PC-9 (cell line): Measurements from ENCODE around the gene CDK17. TPM values are rescaled to one million over a fixed set of nuclear protein-coding genes. Genes with fewer than 3 reads are reported as not detected.

ENCODE experiments used
- BruUV-seq: library from RNA; stranded (reverse); fragments of 400-500 nt; replicated peaks from 2 replicates; lab custom pipeline; 2021; lab: Mats Ljungman, UMichigan
- CTCF ChIA-PET: fragments of 300-600 bp; sonication (Branson Sonifier 250); formaldehyde crosslinking; loops from one replicate; lab custom pipeline; 2022; ENCODE audit warnings: antibody characterized with exemption; lab: Charles Lee
- POLR2A ChIA-PET: fragments of 300-600 bp; sonication (Branson Sonifier 250); formaldehyde crosslinking; loops from one replicate; lab custom pipeline; 2022; ENCODE audit warnings: antibody characterized with exemption; ENCODE audit not compliant: unreplicated experiment; lab: Charles Lee
- DNase-seq, 2 experiments: peaks; one replicate each; pipeline versions ENCODE4 v3.0.0 to v3.0.0-alpha.2; 2015 to 2022; ENCODE audit warnings: mixed read lengths in 1 of 2
- H2AFZ ChIP-seq: fragments of 200-600 bp; sonication (generic); 2 replicates; pipeline ENCODE4 v1.8.1; 2017; ENCODE audit warnings: antibody characterized with exemption
- H3F3A ChIP-seq: fragments of 200-600 bp; sonication (generic); 2 replicates; pipeline ENCODE4 v1.8.1; 2017; ENCODE audit warnings: antibody characterized with exemption, mild to moderate bottlenecking, low read depth; ENCODE audit not compliant: insufficient read depth
- H3K27ac ChIP-seq: fragments of 200-600 bp; sonication (generic); 2 replicates; pipeline ENCODE4 v1.6.1; 2016; ENCODE audit warnings: mixed run types
- H3K27me3 ChIP-seq: fragments of 200-600 bp; sonication (generic); 2 replicates; pipeline ENCODE4 v1.6.1; 2016; ENCODE audit warnings: low read depth, mixed run types; ENCODE audit not compliant: insufficient read depth
- H3K36me3 ChIP-seq: fragments of 200-600 bp; sonication (generic); 2 replicates; pipeline ENCODE4 v1.6.1; 2016; ENCODE audit warnings: low read depth, mixed run types
- H3K4me1 ChIP-seq: fragments of 200-600 bp; sonication (generic); replicated peaks from 2 replicates; pipeline ENCODE4 v1.6.1; 2016; ENCODE audit warnings: mixed run types; ENCODE audit not compliant: insufficient read depth
- H3K4me2 ChIP-seq: fragments of 200-600 bp; sonication (generic); 2 replicates; pipeline ENCODE4 v1.6.1; 2017; ENCODE audit warnings: mixed run types
- H3K4me3 ChIP-seq: fragments of 200-600 bp; sonication (generic); 2 replicates; pipeline ENCODE4 v1.6.1; 2016; ENCODE audit warnings: mixed run types
- H3K79me2 ChIP-seq: fragments of 200-600 bp; sonication (generic); 2 replicates; pipeline ENCODE4 v1.6.1; 2017; ENCODE audit warnings: low read depth, mixed run types
- H3K9me2 ChIP-seq: fragments of 200-600 bp; sonication (generic); 2 replicates; pipeline ENCODE4 v1.8.1; 2017; ENCODE audit warnings: mild to moderate bottlenecking; ENCODE audit not compliant: insufficient read depth
- H3K9me3 ChIP-seq: fragments of 200-600 bp; sonication (generic); 2 replicates; pipeline ENCODE4 v1.8.1; 2016; ENCODE audit warnings: low read depth; ENCODE audit not compliant: insufficient read depth
- H4K20me1 ChIP-seq: fragments of 200-600 bp; sonication (generic); 2 replicates; pipeline ENCODE4 v1.8.1; 2017; ENCODE audit not compliant: insufficient read depth
- EZH2 ChIP-seq: fragments of 200-600 bp; sonication (generic); IDR thresholded peaks from 2 replicates; pipeline ENCODE4 v1.8.0; 2017; ENCODE audit warnings: antibody characterized with exemption, low read depth
- intact Hi-C: fragments of 100-400 bp; cut with micrococcal nuclease; formaldehyde crosslinking; loops from one replicate; pipeline ENCODE4 v1.10.0; 2022; ENCODE audit not compliant: unreplicated experiment
- total RNA-seq: library from RNA; stranded (reverse); gene quantifications from 2 replicates; pipeline ENCODE4 v1.2.3, GENCODE V29; 2021
- TF ChIP-seq, protein P1 (sequence below): fragments of 200-600 bp; sonication (generic); conservative IDR thresholded peaks from 2 replicates; pipeline ENCODE4 v1.6.1; 2017; ENCODE audit warnings: mixed run types, antibody characterized with exemption, mild to moderate bottlenecking, moderate library complexity

The CDK17 gene
- total RNA-seq, 1 experiment from 2014 or later = 29.0 TPM

DNA sequence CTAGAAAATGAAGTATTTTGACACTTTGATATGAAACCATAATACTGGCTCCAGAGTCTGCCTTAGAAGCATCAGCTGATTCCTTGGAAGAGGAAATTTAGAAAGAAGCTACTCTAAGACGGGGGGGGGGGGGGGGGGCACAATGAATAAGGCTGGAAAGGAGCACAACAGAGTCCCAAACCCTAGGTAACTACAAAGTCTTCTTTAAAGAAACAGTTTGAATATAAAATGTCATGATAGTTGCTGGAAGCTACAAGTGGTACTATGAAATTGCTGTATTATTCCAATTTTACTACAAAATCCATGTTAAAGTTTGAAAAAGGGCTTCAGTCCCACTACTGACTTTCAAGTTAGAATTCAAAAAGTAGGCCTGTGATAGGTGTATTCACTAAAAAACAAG lies 31.6 kb downstream of the CDK17 start:
- ChIA-PET POLR2A (no interaction called here), CTCF (no interaction called here)
- Histone ChIP-seq H3K4me1 (peaks cover 11% of the 10 kb centered on the region; the same call in 1 of the 2 replicates), H3K9me2 (no peaks in the 10 kb centered on the region), H3K36me3 (no peaks in the 10 kb centered on the region), H3F3A (peaks cover 21% of the 10 kb centered on the region; the same call in 1 of the 2 replicates), H3K4me2 (no peak overlapping the region), H3K4me3 (no peak overlapping the region), H3K27me3 (no peaks in the 10 kb centered on the region), H3K9me3 (peaks cover 11% of the 10 kb centered on the region; the same call in 1 of the 2 replicates), H3K79me2 (peaks cover 95% of the 10 kb centered on the region), H4K20me1 (peaks cover 11% of the 10 kb centered on the region; the same call in 1 of the 2 replicates), H3K27ac (no peak overlapping the region), H2AFZ (no peak overlapping the region)
- TF ChIP-seq, protein P1, sequence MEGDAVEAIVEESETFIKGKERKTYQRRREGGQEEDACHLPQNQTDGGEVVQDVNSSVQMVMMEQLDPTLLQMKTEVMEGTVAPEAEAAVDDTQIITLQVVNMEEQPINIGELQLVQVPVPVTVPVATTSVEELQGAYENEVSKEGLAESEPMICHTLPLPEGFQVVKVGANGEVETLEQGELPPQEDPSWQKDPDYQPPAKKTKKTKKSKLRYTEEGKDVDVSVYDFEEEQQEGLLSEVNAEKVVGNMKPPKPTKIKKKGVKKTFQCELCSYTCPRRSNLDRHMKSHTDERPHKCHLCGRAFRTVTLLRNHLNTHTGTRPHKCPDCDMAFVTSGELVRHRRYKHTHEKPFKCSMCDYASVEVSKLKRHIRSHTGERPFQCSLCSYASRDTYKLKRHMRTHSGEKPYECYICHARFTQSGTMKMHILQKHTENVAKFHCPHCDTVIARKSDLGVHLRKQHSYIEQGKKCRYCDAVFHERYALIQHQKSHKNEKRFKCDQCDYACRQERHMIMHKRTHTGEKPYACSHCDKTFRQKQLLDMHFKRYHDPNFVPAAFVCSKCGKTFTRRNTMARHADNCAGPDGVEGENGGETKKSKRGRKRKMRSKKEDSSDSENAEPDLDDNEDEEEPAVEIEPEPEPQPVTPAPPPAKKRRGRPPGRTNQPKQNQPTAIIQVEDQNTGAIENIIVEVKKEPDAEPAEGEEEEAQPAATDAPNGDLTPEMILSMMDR = no peak
- TF ChIP-seq EZH2 = no peak
- DNase-seq = no peak
- BruUV-seq = no TSS peak
- intact Hi-C loops = no loop called here

DNA sequence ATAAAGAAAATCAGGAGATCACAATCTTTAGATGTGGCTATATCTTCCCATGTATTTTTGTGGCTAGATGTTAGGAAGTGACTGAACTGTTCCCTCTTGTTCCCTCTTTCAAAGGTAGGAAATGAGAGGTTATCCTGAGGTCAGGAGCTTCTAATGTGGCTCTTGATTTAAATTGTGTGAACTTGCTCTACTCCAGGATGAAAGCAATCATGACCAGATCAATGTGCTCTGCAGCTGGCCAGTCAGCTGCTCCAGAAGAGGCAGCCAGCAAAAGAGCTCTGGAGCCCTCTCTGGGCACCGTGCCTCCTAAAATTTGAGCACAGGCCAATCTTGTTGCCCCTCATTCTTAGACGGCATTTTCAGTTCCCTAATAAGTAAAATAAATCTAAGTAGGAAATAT lies 32.0 kb downstream of the CDK17 start:
- POLR2A ChIA-PET = no interaction called here
- H3K27me3 ChIP-seq = no peaks in the 10 kb centered on the region
- peaks cover 11% of the 10 kb centered on the region; the same call in 1 of the 2 replicates for H3K9me3 ChIP-seq
- no peak overlapping the region for H3K4me2 ChIP-seq
- CTCF ChIA-PET = no interaction called here
- no peaks in the 10 kb centered on the region for H3K36me3 ChIP-seq
- no peak for DNase-seq
- H3F3A ChIP-seq = peaks cover 21% of the 10 kb centered on the region; the same call in 1 of the 2 replicates
- H3K4me3 ChIP-seq = no peak overlapping the region
- H3K27ac ChIP-seq = no peak overlapping the region
- no TSS peak for BruUV-seq
- peaks cover 13% of the 10 kb centered on the region; the same call in 1 of the 2 replicates for H3K4me1 ChIP-seq
- no peaks in the 10 kb centered on the region for H3K9me2 ChIP-seq
- H3K79me2 ChIP-seq = peaks cover 95% of the 10 kb centered on the region
- peaks cover 11% of the 10 kb centered on the region; the same call in 1 of the 2 replicates for H4K20me1 ChIP-seq
- no peak overlapping the region for H2AFZ ChIP-seq
- intact Hi-C loops = no loop called here
- TF ChIP-seq EZH2 = no peak
- TF ChIP-seq, protein P1 = no peak

DNA sequence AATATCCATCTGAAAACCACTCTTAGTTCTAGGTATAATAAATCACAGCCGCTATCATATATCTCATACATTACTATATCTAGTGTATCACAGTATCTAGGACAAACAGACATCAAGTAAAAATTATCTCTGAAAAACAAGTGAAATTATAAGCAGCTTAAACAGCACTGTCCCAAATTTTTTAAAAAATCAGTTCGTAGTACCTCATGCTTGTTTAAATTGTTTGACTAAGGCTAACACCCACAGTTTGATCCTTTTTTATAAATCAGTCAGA lies 33.9 kb downstream of the CDK17 start:
- BruUV-seq = no TSS peak
- CTCF ChIA-PET = no interaction called here
- no peak overlapping the region for H3K27ac ChIP-seq
- intact Hi-C loops = no loop called here
- peaks cover 96% of the 10 kb centered on the region for H3K79me2 ChIP-seq
- TF ChIP-seq EZH2 = no peak
- TF ChIP-seq, protein P1 = no peak
- H3K4me3 ChIP-seq = no peak overlapping the region
- no peaks in the 10 kb centered on the region for H3K27me3 ChIP-seq
- no peaks in the 10 kb centered on the region for H3K36me3 ChIP-seq
- POLR2A ChIA-PET = no interaction called here
- no peak for DNase-seq
- H3K4me1 ChIP-seq = peaks cover 22% of the 10 kb centered on the region; the same call in 1 of the 2 replicates
- no peak overlapping the region for H2AFZ ChIP-seq
- peaks cover 4% of the 10 kb centered on the region; the same call in 1 of the 2 replicates for H4K20me1 ChIP-seq
- no peak overlapping the region for H3K4me2 ChIP-seq
- H3K9me2 ChIP-seq = no peaks in the 10 kb centered on the region
- peaks cover 11% of the 10 kb centered on the region; the same call in 1 of the 2 replicates for H3K9me3 ChIP-seq
- peaks cover 17% of the 10 kb centered on the region; the same call in 1 of the 2 replicates for H3F3A ChIP-seq
